ENCODE measurements around the gene XRCC1.
"Not testable (repeated sequence)": the region's sequence is repeated elsewhere in the genome, so short reads cannot be mapped to it uniquely, and the experiment has no call there.

XRCC1 gene

GRCh38 chr19:43595605-43595998, 20.3 kb upstream of the XRCC1 start:
- peak overlapping the region; percentile 64 for H3K4me3 ChIP-seq
- no peak for DNase-seq (ENCODE audit: low spot score in 2 of 2)
- H3K9me3 ChIP-seq: no peaks in the 10 kb centered on the region
- H3K4me1 ChIP-seq: peaks cover 10% of the 10 kb centered on the region; the same call in 1 of the 2 replicates
- in situ Hi-C loops (cut with MboI; ENCODE audit: low sequenced_read_pairs): no loop called here
- peaks cover 25% of the 10 kb centered on the region for H3K36me3 ChIP-seq (replicated peaks)
- no peaks in the 10 kb centered on the region for H3K27me3 ChIP-seq (ENCODE audit: low read depth)

GRCh38 chr19:43594710-43595604, 19.6 kb upstream of the XRCC1 start:
- no peaks in the 10 kb centered on the region for H3K9me3 ChIP-seq
- H3K4me3 ChIP-seq: peak overlapping the region; percentile 64
- no peaks in the 10 kb centered on the region for H3K27me3 ChIP-seq (ENCODE audit: low read depth)
- peaks cover 25% of the 10 kb centered on the region for H3K36me3 ChIP-seq (replicated peaks)
- DNase-seq (ENCODE audit: low spot score in 2 of 2): peak; percentile 58 to 76
- peaks cover 10% of the 10 kb centered on the region; the same call in 1 of the 2 replicates for H3K4me1 ChIP-seq
- in situ Hi-C loops (cut with MboI; ENCODE audit: low sequenced_read_pairs): loop anchor here (5.0 kb wide), 1 partner anchor 153 kb away; no protein-coding TSS in a partner anchor

GRCh38 chr19:43594081-43594697, 18.9 kb upstream of the XRCC1 start:
- DNase-seq (ENCODE audit: low spot score in 2 of 2): no peak
- Histone ChIP-seq H3K9me3 (no peaks in the 10 kb centered on the region), H3K4me1 (peaks cover 10% of the 10 kb centered on the region; the same call in 1 of the 2 replicates), H3K36me3 (replicated peaks) (peaks cover 24% of the 10 kb centered on the region), H3K4me3 (peak overlapping the region; percentile 64), H3K27me3 (ENCODE audit: low read depth) (no peaks in the 10 kb centered on the region)
- in situ Hi-C loops (cut with MboI; ENCODE audit: low sequenced_read_pairs): loop anchor here (5.0 kb wide), 1 partner anchor 152 kb away; no protein-coding TSS in a partner anchor

DNA sequence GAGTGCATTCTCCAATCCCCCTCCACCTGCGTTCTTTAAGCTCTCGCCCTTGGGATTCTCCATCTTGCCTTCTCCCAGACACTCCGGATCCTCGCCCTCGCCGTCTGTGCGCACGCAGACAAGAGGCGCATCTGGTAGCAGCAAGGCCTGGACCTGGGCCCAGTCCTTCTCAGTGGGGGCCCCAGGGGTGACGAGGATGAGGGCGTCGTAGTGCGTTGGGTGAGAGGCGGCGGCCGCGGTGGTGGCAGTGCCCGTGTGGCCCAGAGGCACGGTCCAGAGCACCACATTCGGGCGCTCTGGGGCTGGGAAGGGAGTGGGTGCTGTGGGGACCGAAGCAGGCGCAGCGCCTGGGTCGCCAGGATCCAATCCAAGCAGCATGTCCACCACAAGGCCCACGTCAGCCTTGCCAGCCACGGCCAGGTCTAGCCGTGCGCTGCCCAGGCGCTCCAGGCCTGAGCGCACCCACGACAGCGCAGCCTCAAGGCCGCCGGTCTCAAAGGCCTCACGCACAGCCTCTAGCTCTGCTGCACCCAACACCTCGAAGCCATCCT, 17.5 kb upstream of the XRCC1 start:
- Histone ChIP-seq H3K4me3 (no peak overlapping the region), H3K9me3 (no peaks in the 10 kb centered on the region), H3K36me3 (replicated peaks) (peaks cover 18% of the 10 kb centered on the region), H3K4me1 (peaks cover 10% of the 10 kb centered on the region; the same call in 1 of the 2 replicates), H3K27me3 (ENCODE audit: low read depth) (no peaks in the 10 kb centered on the region)
- in situ Hi-C loops (cut with MboI; ENCODE audit: low sequenced_read_pairs): loop anchor here (5.0 kb wide), 1 partner anchor 151 kb away; no protein-coding TSS in a partner anchor
- DNase-seq (ENCODE audit: low spot score in 2 of 2): no peak

GRCh38 chr19:43591904-43592772, 16.8 kb upstream of the XRCC1 start:
- Histone ChIP-seq H3K4me1 (peaks cover 7% of the 10 kb centered on the region; the same call in 1 of the 2 replicates), H3K9me3 (no peaks in the 10 kb centered on the region), H3K27me3 (ENCODE audit: low read depth) (no peaks in the 10 kb centered on the region), H3K36me3 (replicated peaks) (peaks cover 18% of the 10 kb centered on the region), H3K4me3 (no peak overlapping the region)
- in situ Hi-C loops (cut with MboI; ENCODE audit: low sequenced_read_pairs): loop anchor here (5.0 kb wide), 1 partner anchor 150 kb away; no protein-coding TSS in a partner anchor
- no peak for DNase-seq (ENCODE audit: low spot score in 2 of 2)

DNA sequence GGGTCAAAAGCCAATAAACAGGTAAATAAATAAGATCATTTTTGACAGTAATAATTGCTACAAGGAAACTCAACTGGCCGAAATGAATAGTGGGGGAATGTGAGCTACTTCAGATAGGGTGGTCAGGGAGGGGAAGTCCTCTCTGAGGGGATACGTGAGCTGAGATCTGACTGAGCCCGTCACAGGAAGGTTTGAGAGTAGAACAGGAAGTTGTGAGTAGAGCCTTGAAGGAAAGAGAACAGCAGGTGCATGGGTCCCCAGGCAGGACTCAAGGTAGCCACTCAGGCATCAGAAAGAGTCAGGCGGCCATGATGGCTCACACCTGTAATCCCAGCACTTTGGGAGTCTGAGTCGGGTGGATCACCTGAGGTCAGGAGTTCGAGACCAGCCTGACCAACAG, 14.4 kb upstream of the XRCC1 start:
- H3K36me3 ChIP-seq (replicated peaks): peaks cover 18% of the 10 kb centered on the region
- in situ Hi-C loops (cut with MboI; ENCODE audit: low sequenced_read_pairs): loop anchor here (5.0 kb wide), 1 partner anchor 147 kb away; no protein-coding TSS in a partner anchor

GRCh38 chr19:43589277-43589676, 13.9 kb upstream of the XRCC1 start:
- in situ Hi-C loops (cut with MboI; ENCODE audit: low sequenced_read_pairs): no loop called here
- Histone ChIP-seq H3K27me3 (ENCODE audit: low read depth) (no peaks in the 10 kb centered on the region), H3K9me3 (no peaks in the 10 kb centered on the region), H3K36me3 (replicated peaks) (peaks cover 17% of the 10 kb centered on the region), H3K4me3 (no peak overlapping the region), H3K4me1 (peaks cover 4% of the 10 kb centered on the region; the same call in 1 of the 2 replicates)
- DNase-seq (ENCODE audit: low spot score in 2 of 2): no peak

More for the DNA sequence above, 14.4 kb upstream of the XRCC1 start:
- DNase-seq (ENCODE audit: low spot score in 2 of 2): no peak
- Histone ChIP-seq H3K4me3 (no peak overlapping the region), H3K4me1 (peaks cover 7% of the 10 kb centered on the region; the same call in 1 of the 2 replicates), H3K27me3 (ENCODE audit: low read depth) (no peaks in the 10 kb centered on the region), H3K9me3 (no peaks in the 10 kb centered on the region)

DNA sequence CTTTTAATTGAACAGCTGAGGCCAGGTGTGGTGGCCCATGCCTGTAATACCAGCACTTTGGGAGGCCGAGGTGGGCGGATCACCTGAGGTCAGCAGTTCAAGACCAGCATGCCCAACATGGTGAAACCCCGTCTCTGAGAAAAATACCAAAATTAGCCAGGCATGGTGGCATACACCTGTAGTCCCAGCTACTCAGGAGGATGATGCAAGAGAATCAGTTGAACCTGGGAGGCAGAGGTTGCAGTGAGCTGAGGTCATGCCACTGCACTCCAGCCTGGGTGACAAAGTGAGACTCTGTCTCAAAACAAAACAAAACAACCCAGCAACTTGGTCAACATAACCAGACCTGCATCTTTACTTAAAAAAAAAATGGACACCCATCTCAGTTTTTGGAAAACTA, 11.7 kb upstream of the XRCC1 start:
- H3K36me3 ChIP-seq (replicated peaks); DNase-seq (ENCODE audit: low spot score in 2 of 2); H3K27me3 ChIP-seq (ENCODE audit: low read depth); H3K9me3 ChIP-seq; H3K4me3 ChIP-seq; in situ Hi-C loops (cut with MboI; ENCODE audit: low sequenced_read_pairs); H3K4me1 ChIP-seq: not testable (repeated sequence)

DNA sequence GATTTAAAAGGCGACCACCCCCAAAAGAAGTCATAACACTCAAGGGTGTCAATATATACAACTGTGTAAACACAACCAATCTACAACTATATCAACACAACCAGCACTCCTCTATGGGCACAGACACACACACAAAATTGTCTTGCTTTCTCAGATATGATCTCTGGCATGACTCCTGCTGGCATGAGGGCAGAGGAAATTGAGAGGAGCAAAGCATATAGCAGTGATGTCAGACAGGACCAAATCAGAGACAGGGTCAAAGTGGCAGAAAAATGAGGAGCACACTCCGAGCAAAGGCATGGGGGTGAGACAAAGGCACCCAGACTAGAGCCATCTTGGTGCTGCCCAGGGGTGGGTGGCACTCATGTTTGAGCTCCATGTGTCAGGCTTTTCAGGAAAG, 11.0 kb upstream of the XRCC1 start:
- no peaks in the 10 kb centered on the region for H3K27me3 ChIP-seq (ENCODE audit: low read depth)
- in situ Hi-C loops (cut with MboI; ENCODE audit: low sequenced_read_pairs): no loop called here
- DNase-seq (ENCODE audit: low spot score in 2 of 2): no peak
- no peaks in the 10 kb centered on the region for H3K4me1 ChIP-seq
- H3K4me3 ChIP-seq: no peak overlapping the region
- H3K36me3 ChIP-seq (replicated peaks): 0 out of 2 replicates have a peak, but pooled peaks cover 3% of the 10 kb centered on the region
- no peaks in the 10 kb centered on the region for H3K9me3 ChIP-seq

- Histone ChIP-seq H3K36me3 (replicated peaks) (0 out of 2 replicates have a peak, but pooled peaks cover 3% of the 10 kb centered on the region), H3K27me3 (ENCODE audit: low read depth) (no peaks in the 10 kb centered on the region), H3K4me1 (no peaks in the 10 kb centered on the region), H3K9me3 (no peaks in the 10 kb centered on the region), H3K4me3 (no peak overlapping the region)
- in situ Hi-C loops (cut with MboI; ENCODE audit: low sequenced_read_pairs): no loop called here
- DNase-seq (ENCODE audit: low spot score in 2 of 2): no peak
Measured at GRCh38 chr19:43584484-43584883, 9.2 kb upstream of the XRCC1 start.

DNA sequence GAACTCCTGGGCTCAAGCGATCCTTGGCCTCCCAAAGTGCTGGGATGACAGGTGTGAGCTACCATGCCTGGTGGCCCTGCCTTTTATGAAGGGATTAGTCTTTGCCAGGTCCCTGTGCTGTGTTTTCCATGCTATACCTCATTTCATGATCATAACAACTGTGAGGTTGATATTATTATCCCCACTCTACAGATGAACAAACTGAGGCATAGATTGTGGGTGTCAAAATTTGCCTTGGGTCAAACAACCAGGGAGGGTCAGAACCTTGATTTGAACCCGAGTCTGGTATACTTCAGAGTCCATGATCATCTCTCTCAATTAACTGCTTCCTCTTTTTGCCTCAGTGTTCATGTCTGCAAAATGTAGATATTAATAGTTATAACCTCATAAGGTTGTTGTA, 7.2 kb upstream of the XRCC1 start:
- H3K4me3 ChIP-seq: no peak overlapping the region
- H3K9me3 ChIP-seq: no peaks in the 10 kb centered on the region
- H3K27me3 ChIP-seq (ENCODE audit: low read depth): peaks cover 4% of the 10 kb centered on the region; the same call in 1 of the 2 replicates
- in situ Hi-C loops (cut with MboI; ENCODE audit: low sequenced_read_pairs): no loop called here
- H3K4me1 ChIP-seq: no peaks in the 10 kb centered on the region
- no peak for DNase-seq (ENCODE audit: low spot score in 2 of 2)
- no peaks in the 10 kb centered on the region for H3K36me3 ChIP-seq (replicated peaks)

DNA sequence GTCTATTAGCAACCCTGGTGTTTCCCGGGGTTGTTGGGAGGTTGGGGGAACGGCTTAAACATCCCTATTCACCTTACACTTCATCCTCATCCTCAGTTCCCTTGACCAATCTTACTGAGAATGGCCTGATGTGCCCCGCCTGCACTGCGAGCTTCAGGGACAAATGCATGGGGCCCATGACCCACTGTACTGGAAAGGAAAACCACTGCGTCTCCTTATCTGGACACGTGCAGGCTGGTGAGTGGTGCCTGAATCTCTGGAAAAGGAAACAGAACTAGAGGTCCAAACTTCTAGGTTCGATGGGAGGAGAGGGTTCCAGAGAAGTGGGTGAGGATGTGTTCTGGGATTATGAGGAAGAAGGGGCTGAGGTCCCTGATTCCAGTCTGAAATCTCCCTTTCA, 6.1 kb upstream of the XRCC1 start:
- H3K36me3 ChIP-seq (replicated peaks): no peaks in the 10 kb centered on the region
- in situ Hi-C loops (cut with MboI; ENCODE audit: low sequenced_read_pairs): no loop called here
- no peaks in the 10 kb centered on the region for H3K9me3 ChIP-seq
- no peak for DNase-seq (ENCODE audit: low spot score in 2 of 2)
- H3K27me3 ChIP-seq (ENCODE audit: low read depth): peaks cover 4% of the 10 kb centered on the region; the same call in 1 of the 2 replicates
- no peak overlapping the region for H3K4me3 ChIP-seq
- H3K4me1 ChIP-seq: no peaks in the 10 kb centered on the region

DNA sequence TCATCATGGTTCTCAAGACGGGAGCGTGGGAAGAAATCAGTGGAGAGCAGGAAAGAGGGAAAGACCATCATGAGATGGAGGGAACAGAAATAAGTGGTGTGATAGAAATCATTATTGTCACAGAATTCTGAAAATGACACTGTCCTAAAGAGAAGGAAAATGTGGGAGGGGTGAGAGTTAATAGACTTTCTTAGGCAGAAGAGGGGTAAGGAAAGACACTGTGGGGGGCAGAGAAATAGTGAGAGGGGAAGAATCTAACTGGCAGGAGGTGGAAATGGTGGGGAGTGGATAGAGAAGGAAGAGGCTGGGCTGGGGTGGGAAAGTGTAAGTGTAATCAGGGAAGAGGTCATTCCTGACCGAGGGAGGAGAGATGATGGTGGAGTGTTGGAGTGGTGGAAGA, 3.5 kb upstream of the XRCC1 start:
- Histone ChIP-seq H3K4me1 (peaks cover 4% of the 10 kb centered on the region), H3K27me3 (ENCODE audit: low read depth) (peaks cover 4% of the 10 kb centered on the region; the same call in 1 of the 2 replicates), H3K36me3 (replicated peaks) (no peaks in the 10 kb centered on the region), H3K9me3 (no peaks in the 10 kb centered on the region), H3K4me3 (no peak overlapping the region)
- DNase-seq (ENCODE audit: low spot score in 2 of 2): no peak
- in situ Hi-C loops (cut with MboI; ENCODE audit: low sequenced_read_pairs): no loop called here

All from HAP-1 (cell line).